H54 (cell line): ENCODE measurements around the gene CDH20.

Source experiments
- DNase-seq: peaks from one replicate; pipeline ENCODE4 v3.0.0; 2011; ENCODE audit warnings: low spot score, mixed read lengths; ENCODE audit not compliant: insufficient read length
- FAIRE-seq: peaks from 3 replicates; lab custom pipeline; 2011; peaks lifted over from hg19 to GRCh38; lab: Jason Lieb, UNC
- POLR2A ChIP-seq: IDR thresholded peaks from 2 replicates; pipeline ENCODE4 v1.6.1; 2011; ENCODE audit warnings: low read depth, mild to moderate bottlenecking, low read length

CDH20 gene

GRCh38 chr18:61333271-61333745, at the start of gene CDH20:
Gene CDH20, plus strand, starts transcription at chr18:61333430.
- FAIRE-seq (no peak), DNase-seq (no peak)

DNA sequence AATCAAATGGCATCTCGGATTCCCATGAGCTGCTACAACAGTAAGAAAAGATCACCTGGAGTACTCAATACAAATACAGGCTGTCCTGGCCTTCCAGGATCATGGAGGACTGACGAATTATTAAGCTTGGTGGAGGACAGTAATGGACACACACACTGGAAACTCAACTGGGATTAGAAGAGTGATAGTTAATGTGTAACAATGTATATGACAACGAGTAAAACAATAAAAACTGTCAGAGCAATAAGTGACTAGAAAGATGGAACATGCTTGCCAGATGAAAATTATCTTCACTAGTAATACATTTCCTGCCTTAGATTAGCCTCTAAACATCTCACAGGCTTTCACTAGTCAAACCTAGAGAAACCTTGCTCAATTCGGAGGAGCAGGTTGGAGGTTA, 49.2 kb upstream of the CDH20 start:
- no peak for TF ChIP-seq POLR2A
- FAIRE-seq (no peak), DNase-seq (no peak)

More at GRCh38 chr18:61333271-61333745, at the start of gene CDH20:
- no peak for TF ChIP-seq POLR2A

DNA sequence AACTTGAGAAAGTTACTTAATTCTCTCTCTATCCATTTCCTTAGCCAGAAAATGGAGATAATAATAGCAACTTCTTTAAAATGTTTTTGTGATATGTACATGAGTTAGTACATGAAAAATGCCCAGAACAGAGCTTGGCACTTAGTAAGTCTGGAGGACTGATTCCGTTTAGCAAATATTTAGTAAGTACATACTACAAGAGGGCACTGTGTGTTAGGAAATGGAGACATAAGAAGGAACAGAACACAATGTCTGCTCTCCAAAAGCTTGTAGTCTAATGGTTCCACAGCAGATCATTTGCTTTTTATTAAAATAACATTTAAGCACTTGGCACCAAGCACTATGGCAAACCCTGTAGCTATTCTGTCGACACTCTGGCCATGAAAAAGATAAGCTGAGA, 47.5 kb upstream of the CDH20 start:
- TF ChIP-seq POLR2A: no peak
- FAIRE-seq (no peak), DNase-seq (no peak)

- DNase-seq (no peak), FAIRE-seq (no peak)
- no peak for TF ChIP-seq POLR2A
Measured at GRCh38 chr18:61286867-61287266, 46.4 kb upstream of the CDH20 start.

- FAIRE-seq: no peak
- DNase-seq: no peak
Measured at GRCh38 chr18:61290616-61291015, 42.6 kb upstream of the CDH20 start.

GRCh38 chr18:61292280-61293035, 40.8 kb upstream of the CDH20 start:
- FAIRE-seq (no peak), DNase-seq (no peak)
- TF ChIP-seq POLR2A: no peak

More at GRCh38 chr18:61290616-61291015, 42.6 kb upstream of the CDH20 start:
- no peak for TF ChIP-seq POLR2A

- DNase-seq (no peak), FAIRE-seq (no peak)
- no peak for TF ChIP-seq POLR2A
Measured at GRCh38 chr18:61295153-61295552, 38.1 kb upstream of the CDH20 start.

DNA sequence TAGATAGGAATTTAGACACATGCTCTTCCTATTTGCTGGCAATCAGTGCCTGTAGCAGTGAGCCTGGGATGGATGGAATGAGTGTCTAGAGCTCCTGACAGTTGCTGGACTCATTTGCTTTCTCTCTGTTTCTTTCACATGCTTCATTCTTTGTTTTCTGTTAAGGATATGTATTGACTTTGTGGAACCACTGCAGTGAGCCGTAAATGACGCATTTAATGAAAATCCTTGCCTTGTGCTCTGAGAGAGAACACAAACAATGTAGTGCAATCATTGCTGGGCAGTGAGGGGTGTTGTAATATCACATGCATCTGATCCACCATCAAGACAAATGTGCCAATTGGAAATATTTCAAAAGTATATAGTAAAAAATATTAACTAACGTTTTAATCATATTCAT, 25.2 kb upstream of the CDH20 start:
- FAIRE-seq (no peak), DNase-seq (no peak)
- TF ChIP-seq POLR2A: no peak

DNA sequence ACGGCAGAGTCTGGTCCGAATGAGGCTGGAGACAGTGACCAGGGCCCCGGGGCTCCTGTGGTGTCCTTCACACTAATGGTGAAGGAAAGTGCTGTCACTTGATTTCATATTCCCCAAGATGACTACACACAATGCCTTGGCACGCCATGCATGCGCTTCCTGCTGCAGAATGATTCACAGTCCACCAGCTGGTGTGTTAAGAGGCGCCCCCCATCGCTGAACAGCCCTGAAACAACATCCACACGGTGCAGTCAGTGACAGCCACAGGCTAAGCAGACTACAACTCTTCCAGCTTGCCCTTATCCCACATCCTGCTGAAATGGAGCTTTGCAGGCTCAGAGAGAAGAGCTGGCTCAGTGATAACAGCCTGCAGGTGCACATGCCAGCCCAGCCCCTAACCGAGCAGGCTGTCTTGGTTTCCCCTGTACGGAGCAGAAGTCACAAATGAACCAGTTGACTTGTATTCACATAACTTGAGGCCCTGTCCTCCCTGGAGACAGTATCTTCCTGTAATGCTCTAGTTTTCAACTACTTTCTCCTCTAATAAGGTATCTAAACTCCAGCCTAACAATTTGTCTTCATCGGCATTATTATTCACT, 24.3 kb upstream of the CDH20 start:
- no peak for DNase-seq
- no peak for TF ChIP-seq POLR2A
- FAIRE-seq: no peak

DNA sequence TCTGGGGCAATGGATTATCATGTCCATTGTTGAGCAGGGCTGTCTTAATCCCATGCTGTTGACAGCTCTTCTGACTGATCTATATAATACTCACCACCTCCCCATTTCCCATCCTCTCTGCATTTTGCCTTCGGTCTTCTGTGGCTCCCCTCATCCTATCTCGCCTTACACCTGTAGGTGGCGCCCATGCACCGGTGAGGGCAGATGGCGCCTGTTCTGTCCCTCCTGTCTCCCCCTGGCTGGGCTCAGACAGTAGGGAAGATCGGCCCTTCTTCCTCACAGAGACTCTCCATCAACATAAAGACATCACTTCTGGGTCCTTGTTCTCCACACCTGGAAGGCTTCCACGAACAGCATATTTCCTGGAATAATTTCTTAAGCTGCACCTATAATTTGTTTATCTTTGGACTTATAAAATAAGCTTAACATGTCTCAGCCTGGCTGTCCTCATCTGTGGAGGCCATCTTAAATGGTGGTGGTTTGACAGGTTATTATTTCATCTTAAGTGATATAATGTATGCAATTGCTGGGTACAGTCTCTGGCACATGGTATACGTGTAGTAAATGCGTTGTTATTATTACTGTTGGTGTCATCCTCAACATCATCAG, 10.9 kb upstream of the CDH20 start:
- DNase-seq: peak; percentile 23
- TF ChIP-seq POLR2A: no peak
- no peak for FAIRE-seq

DNA sequence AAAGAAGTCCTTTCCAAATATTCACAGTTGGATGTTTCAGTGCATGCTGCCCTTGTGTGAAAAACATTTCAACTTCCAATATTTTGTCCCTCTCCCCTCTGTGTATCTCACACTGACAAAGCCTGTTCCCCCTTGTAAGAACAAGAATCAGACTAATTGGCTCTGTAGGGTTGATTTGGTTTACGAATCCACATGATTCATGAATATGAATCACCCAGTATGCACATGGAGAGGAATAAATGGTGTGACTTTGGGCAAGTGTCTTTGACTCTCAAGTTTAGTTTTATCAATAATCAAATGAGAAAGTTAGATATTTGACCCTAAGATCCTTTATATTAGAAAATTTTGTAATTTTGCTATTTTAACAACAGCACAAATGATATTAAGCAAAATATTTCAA, 9.3 kb upstream of the CDH20 start:
- FAIRE-seq: no peak
- no peak for DNase-seq
- no peak for TF ChIP-seq POLR2A

DNA sequence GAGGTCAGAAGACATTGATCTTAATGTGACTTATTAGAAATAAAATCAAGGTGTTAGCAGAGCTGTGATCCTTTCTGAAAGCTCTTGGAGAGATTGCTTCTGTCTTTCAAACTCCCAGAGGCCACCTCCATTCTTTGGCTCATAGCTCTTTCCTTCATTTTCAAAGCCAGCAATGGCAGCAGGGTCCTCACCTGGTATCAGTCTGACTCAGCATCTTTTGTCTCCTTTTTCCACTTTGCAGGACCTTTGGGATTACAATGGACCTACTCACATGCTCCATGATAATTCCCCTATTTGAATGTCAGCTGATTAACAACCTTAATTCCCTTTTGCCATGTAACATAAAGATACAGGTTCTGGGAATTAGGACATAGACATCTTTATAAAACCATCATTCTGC, 6.8 kb upstream of the CDH20 start:
- DNase-seq: no peak
- no peak for TF ChIP-seq POLR2A
- no peak for FAIRE-seq

- TF ChIP-seq POLR2A: no peak
- DNase-seq (no peak), FAIRE-seq (no peak)
Measured at GRCh38 chr18:61329398-61329797, 3.8 kb upstream of the CDH20 start.

DNA sequence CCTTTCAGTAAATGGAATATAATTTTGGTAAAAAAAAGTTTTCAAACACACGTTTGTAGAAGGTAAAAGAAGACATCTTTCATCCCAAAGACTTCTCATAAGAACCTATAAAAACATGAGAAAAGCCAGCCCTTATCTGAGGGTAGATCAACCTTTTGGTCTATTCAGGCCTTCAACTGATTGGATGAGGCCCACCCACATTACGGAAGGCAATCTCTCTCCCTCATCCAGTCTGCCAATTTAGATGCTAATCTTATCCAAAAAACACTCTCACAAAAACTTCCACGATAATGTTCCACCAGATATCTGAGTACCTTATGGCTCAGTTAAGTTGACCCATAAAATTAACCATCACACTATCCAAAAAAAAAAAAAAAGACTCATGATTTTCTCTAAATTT, 2.2 kb upstream of the CDH20 start:
- no peak for TF ChIP-seq POLR2A
- FAIRE-seq (no peak), DNase-seq (no peak)
